SU-DHL-6 (cell line): ENCODE data around the gene AMMECR1.

Source experiments
- CTCF ChIP-seq: fragments of 200-600 bp; sonication (generic); IDR thresholded peaks from one replicate; pipeline ENCODE4 v1.5.1; 2017; ENCODE audit warnings: antibody characterized with exemption, mild to moderate bottlenecking, low read length, moderate library complexity; ENCODE audit not compliant: insufficient read depth, poor library complexity, severe bottlenecking
- EZH2phosphoT487 ChIP-seq: fragments of 200-600 bp; sonication (generic), shearing (Covaris generic); conservative IDR thresholded peaks from 2 replicates; pipeline ENCODE4 v1.6.1; 2018; ENCODE audit warnings: mild to moderate bottlenecking, antibody characterized with exemption, low read length, moderate library complexity, mixed read lengths

GRCh38 chrX:110153244-110153643, 164.6 kb downstream of the AMMECR1 start:
- TF ChIP-seq CTCF = no peak
- TF ChIP-seq EZH2phosphoT487 = no peak
